Heart right ventricle (tissue), 16 donors: ENCODE results near the gene ARAP2. TPM values are rescaled to one million over a fixed set of nuclear protein-coding genes. Genes with fewer than 3 reads are reported as not detected.

ENCODE experiments used
- ATAC-seq, 8 donors: fragments of 200-7000 bp; cut with Tn5 transposase; one replicate each; pipeline ENCODE4 v1.9.1; 2020; ENCODE audit warnings: mild to moderate bottlenecking in 8 of 8, moderate library complexity in 8 of 8, moderate number of reproducible peaks in 1 of 8
- DNase-seq, 2 donors: peaks; one replicate each; pipeline ENCODE4 v3.0.0-alpha.2; 2020
- H3K27ac ChIP-seq, 10 donors: fragments of 200-600 bp; sonication (generic) in 2 of 10; one replicate each; pipeline versions ENCODE4 v1.5.0 to v1.8.0; 2020 to 2022; ENCODE audit warnings: mild to moderate bottlenecking in 3 of 10
- H3K27me3 ChIP-seq, 7 donors: fragments of 200-600 bp; one replicate each; pipeline ENCODE4 v1.8.0; 2021 to 2022; ENCODE audit warnings: mild to moderate bottlenecking in 2 of 7
- H3K36me3 ChIP-seq, 9 donors: fragments of 200-600 bp; sonication (generic) in 1 of 9; one replicate each; pipeline versions ENCODE4 v1.5.0 to v1.8.0; 2020 to 2022; ENCODE audit warnings: mild to moderate bottlenecking in 2 of 9
- H3K4me1 ChIP-seq, 9 donors: fragments of 200-600 bp; sonication (generic) in 1 of 9; one replicate each; pipeline versions ENCODE4 v1.5.0 to v1.8.0; 2020 to 2022; ENCODE audit warnings: mild to moderate bottlenecking in 4 of 9
- H3K4me3 ChIP-seq, 10 donors: fragments of 200-600 bp; sonication (generic) in 2 of 10; one replicate each; pipeline versions ENCODE4 v1.5.0 to v1.8.0; 2020 to 2022; ENCODE audit warnings: mild to moderate bottlenecking in 7 of 10, moderate library complexity in 2 of 10
- H3K9me3 ChIP-seq, 11 donors: fragments of 200-600 bp in 10 of 11; sonication (generic) in 2 of 11; one replicate each; pipeline versions ENCODE4 v1.5.0 to v1.8.0; 2013 to 2022; ENCODE audit warnings: mild to moderate bottlenecking in 2 of 11, control low read depth in 1 of 11, moderate library complexity in 1 of 11
- CTCF ChIP-seq, 9 donors: fragments of 200-600 bp; sonication (generic) in 2 of 9; IDR thresholded peaks; one replicate each; pipeline versions ENCODE4 v1.5.0 to v1.8.0; 2021 to 2022; ENCODE audit warnings: antibody characterized with exemption in 9 of 9, mild to moderate bottlenecking in 5 of 9, moderate library complexity in 1 of 9
- WGBS, 2 donors: extraction: QIAGEN DNeasy Blood & Tissue Kit; methylation state at CpG; one replicate each; pipeline ENCODE4 v1.1.7; 2013; ENCODE audit warnings: inconsistent platforms in 1 of 2; 5-methylcytosine and 5-hydroxymethylcytosine counted together
- intact Hi-C, 10 donors: fragments of 100-400 bp; cut with DNase I; formaldehyde crosslinking; loops; one replicate each; pipeline versions ENCODE4 v1.11.1 to v1.14.2; 2022
- polyA plus RNA-seq, 2 donors: library from polyadenylated mRNA; stranded (reverse); fragments of 200-250 nt; gene quantifications; one replicate each; pipeline ENCODE4 v1.2.3, GENCODE V29; 2013
- total RNA-seq, 10 donors: library from RNA; stranded (reverse); fragmentation: NEBNext Ultra II Directional in 3 of 10; extraction: Animal tissue kit (Norgen Biotek cat#: 25700) in 3 of 10; gene quantifications; one replicate each; pipeline versions ENCODE4 v1.2.1 to v1.2.4, GENCODE V29; 2021 to 2023
- donor health status: Arrhythmogenic right ventricular cardiomyopathy.
- donor health status: ischemic (EF 13 %, LVEDD 7.1; RV severe dilation, severe dysfunction).
- donor health status: healthy with polysubstance abuse.
- donor health status: DM: no; HTN: yes; CAD: no.
- donor health status: DM: no; HTN: no; CAD: no.
- donor health status: ischemic (EF 25% LVEDD 6.9; RV normal size, moderate dysfunction).
- donor health status: ischemic (EF 25% LVEDD 5.7; RV mildly dilated, moderate dysfunction).
- donor health status: healthy.
- donor health status: DM: yes; HTN: yes; CAD: no.
- donor health status: Ischemic cardiomyopathy.
- donor health status: ischemic (EF 35%, LVEDD 5.7; RV mildly dilated, moderate dysfunction).
- donor health status: nonischemic (EF 11% LVEDD 7.7; RV severe dilation, severe dysfunction).
- donor health status: DM: yes; HTN: yes; CAD: no.
- donor health status: PGD.
- donor health status: ischemic (EF 29% LVEDD 5.4; RV normal size, mild dysfunction).
- donor health status: nonischemic (EF 23%, LVEDD 6.1; RV moderate dilation, normal function).

Gene ARAP2
- total and polyA plus RNA-seq, 12 donors: 0.19 to 6.9 (median 2.5) TPM

GRCh38 chr4:36091997-36092396, 152.3 kb downstream of the ARAP2 start:
- DNase-seq (no peak), ATAC-seq (no peak)
- Histone ChIP-seq H3K27me3 (no peaks in the 10 kb centered on the region), H3K4me3 (no peak overlapping the region), H3K9me3 (no peaks in the 10 kb centered on the region), H3K4me1 (no peaks in the 10 kb centered on the region), H3K27ac (no peak overlapping the region), H3K36me3 (peaks cover 0 to 33% (median 0%) of the 10 kb centered on the region in 9 donors)
- 89 to 91% methylated on average over 9 of the region's 9 CpGs for WGBS, 2 donors
- no peak for TF ChIP-seq CTCF (IDR thresholded peaks at IDR 0.05)
- intact Hi-C loops: no loop called here

- DNase-seq (no peak), ATAC-seq (no peak)
- TF ChIP-seq CTCF (IDR thresholded peaks at IDR 0.05): no peak
- H3K4me3 ChIP-seq: no peak overlapping the region
- no peak overlapping the region for H3K27ac ChIP-seq
- H3K4me1 ChIP-seq: no peaks in the 10 kb centered on the region
- H3K27me3 ChIP-seq: no peaks in the 10 kb centered on the region
- peaks cover 0 to 33% (median 0%) of the 10 kb centered on the region in 9 donors for H3K36me3 ChIP-seq
- intact Hi-C loops: no loop called here
- no peaks in the 10 kb centered on the region for H3K9me3 ChIP-seq
- WGBS, 2 donors: 15 to 41% methylated on average over 1 of the region's 1 CpG
Measured at GRCh38 chr4:36088542-36088941, 155.8 kb downstream of the ARAP2 start.

GRCh38 chr4:36086261-36086786, 158.0 kb downstream of the ARAP2 start:
- no peak overlapping the region for H3K27ac ChIP-seq
- peaks cover 0 to 41% (median 0%) of the 10 kb centered on the region in 9 donors for H3K36me3 ChIP-seq
- TF ChIP-seq CTCF (IDR thresholded peaks at IDR 0.05): no peak
- no peak for DNase-seq
- no peaks in the 10 kb centered on the region for H3K4me1 ChIP-seq
- intact Hi-C loops: no loop called here
- H3K4me3 ChIP-seq: no peak overlapping the region
- no peaks in the 10 kb centered on the region for H3K27me3 ChIP-seq
- H3K9me3 ChIP-seq: no peaks in the 10 kb centered on the region
- 84 to 85% methylated on average over 1 of the region's 1 CpG for WGBS, 2 donors
- no peak for ATAC-seq

GRCh38 chr4:36082817-36083216, 161.5 kb downstream of the ARAP2 start:
- no peak overlapping the region for H3K4me3 ChIP-seq
- intact Hi-C loops: no loop called here
- DNase-seq: no peak
- no peaks in the 10 kb centered on the region for H3K27me3 ChIP-seq
- H3K36me3 ChIP-seq: peaks cover 0 to 50% (median 0%) of the 10 kb centered on the region in 9 donors
- H3K4me1 ChIP-seq: no peaks in the 10 kb centered on the region
- H3K27ac ChIP-seq: no peak overlapping the region
- WGBS, 2 donors: 67 to 69% methylated on average over 4 of the region's 4 CpGs
- no peak for ATAC-seq
- H3K9me3 ChIP-seq: no peaks in the 10 kb centered on the region
- TF ChIP-seq CTCF (IDR thresholded peaks at IDR 0.05): no peak
